OCI-LY1 (cell line): Measurements from ENCODE around the gene GPRIN2.
"Not testable (repeated sequence)": the region's sequence is repeated elsewhere in the genome, so short reads cannot be mapped to it uniquely, and the experiment has no call there.

Experiments
- CTCF ChIP-seq: fragments of 200-600 bp; sonication (generic), shearing (Covaris generic); IDR thresholded peaks from 2 replicates; pipeline ENCODE4 v1.5.1; 2017; ENCODE audit warnings: mild to moderate bottlenecking, antibody characterized with exemption, low read length, moderate library complexity, mixed read lengths
- EZH2 ChIP-seq: fragments of 200-600 bp; sonication (generic), shearing (Covaris generic); IDR thresholded peaks from 2 replicates; pipeline ENCODE4 v1.8.0; 2017; ENCODE audit warnings: borderline replicate concordance, mixed run types, mild to moderate bottlenecking, antibody characterized with exemption, low read length, moderate library complexity, mixed read lengths

- not testable (repeated sequence) for TF ChIP-seq CTCF, EZH2
These were observed 16.9 kb upstream of the GPRIN2 start for GRCh38 chr10:46573314-46573713.
